HG02610 (cell line): ENCODE results near the gene ZFYVE21.
A peak's percentile ranks its signal among the peaks of the same experiment; 100 is the strongest.

Experiments
- ATAC-seq: cut with Tn5 transposase; IDR thresholded peaks from one replicate; pipeline ENCODE4 v1.9.1; 2021; ENCODE audit warnings: mild to moderate bottlenecking, moderate library complexity; ENCODE audit not compliant: unreplicated experiment

ZFYVE21 gene

DNA sequence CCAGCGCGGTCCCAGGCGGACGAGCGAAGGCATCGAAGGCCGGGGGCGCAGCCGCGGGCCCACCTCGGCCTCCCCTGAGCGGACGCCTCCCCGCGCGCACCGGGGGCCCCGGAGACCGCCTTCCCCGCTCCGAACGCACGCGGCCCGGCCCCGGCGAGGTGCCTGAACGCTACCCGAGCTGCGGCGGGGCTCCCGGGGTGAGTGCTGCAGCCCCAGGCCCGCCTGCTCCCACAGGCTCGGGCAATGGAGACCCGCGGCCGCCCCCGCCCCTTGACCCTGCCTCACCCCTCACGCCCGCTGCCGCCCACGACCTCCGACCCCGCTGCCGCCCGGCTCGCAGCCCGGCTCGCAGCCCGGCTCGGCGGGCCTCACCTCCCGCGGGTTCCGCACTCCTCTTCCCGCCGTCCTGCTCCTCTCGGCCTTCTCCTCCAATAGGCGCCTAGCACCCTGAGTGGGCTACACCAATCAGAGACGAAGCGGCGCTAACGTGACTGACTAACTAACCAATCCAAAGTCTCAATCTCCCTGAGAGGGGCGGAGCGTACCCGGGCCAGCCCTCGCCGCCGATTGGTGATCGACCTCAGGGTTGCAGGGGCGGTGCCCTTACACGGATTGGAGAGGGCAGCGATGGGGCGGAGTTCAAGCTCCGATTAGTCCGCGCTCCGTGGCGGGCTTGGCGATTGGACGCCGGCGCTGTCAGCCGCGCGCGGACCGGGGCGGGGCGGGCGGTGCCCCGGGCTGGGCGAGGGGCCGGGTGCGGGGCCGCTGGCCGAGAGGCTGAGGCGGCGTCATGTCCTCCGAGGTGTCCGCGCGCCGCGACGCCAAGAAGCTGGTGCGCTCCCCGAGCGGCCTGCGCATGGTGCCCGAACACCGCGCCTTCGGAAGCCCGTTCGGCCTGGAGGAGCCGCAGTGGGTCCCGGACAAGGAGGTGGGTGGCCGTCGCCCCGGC lies at the start of gene ZFYVE21, which contains the start of gene XRCC3:
ZFYVE21 (plus strand) TSS at position 759 of the 949 bp plus-strand sequence; CDS start at position 791, 32 bp downstream.
XRCC3 (minus strand) TSS at position 400 of the 949 bp plus-strand sequence. CDS start 4,364 bp downstream, outside the sequence.
- peak; percentile 94 for ATAC-seq

DNA sequence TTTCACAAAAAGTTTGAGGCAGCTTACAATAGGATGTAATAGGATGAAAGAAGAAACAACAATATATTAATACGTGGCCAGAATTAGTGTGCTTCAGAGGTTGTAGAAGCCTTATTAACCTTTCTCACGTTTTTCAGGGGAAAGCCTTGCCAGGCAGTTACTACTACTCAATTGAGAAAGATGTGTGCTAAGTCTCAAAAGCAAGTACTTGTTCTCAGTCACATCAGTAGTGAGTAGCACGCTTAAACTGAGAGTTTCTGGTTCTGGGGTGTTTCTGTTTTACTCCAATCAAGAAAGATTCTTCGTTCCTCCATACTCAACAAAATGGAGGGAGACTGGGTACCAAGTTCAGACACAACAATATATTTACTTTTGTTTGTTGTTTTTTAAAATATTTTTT lies 47.9 kb upstream of the ZFYVE21 start:
- no peak for ATAC-seq

DNA sequence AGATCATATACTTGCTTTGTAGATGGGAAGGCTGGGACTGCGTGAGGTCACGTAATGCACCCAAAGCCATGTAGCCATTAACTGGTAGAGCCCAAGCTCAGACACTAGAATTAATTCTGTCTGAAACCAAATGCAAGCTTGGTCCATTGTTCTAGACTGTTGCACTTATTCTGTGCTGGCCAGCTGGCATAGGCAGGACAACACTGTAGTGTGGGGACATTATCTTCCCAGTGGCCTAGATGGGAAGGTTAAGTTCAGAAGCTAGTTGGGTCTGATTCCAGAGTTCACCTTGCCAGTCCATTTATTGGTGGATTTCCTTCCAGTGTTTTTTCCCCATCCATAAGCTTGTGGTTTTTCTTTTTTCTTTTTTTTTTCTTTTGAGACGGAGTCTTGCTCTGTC lies 47.5 kb upstream of the ZFYVE21 start:
- no peak for ATAC-seq

DNA sequence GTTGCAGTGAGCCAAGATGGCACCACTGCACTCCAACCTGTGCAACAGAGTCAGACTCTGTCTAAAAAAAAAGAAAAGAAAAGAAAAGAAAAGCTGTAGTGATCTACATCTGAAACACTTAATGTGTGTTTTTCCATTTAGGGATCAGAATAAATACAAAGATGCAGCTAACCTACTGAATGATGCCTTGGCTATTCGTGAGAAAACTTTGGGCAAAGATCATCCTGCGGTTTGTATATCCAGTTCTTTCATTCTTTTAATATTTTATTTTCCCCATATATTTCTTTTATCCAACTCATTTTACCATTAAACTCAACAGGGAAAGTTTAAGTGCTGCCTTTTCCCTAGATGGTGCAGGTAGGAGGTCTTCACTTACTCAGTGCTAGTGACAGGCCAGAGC lies 46.2 kb upstream of the ZFYVE21 start:
- ATAC-seq: no peak

DNA sequence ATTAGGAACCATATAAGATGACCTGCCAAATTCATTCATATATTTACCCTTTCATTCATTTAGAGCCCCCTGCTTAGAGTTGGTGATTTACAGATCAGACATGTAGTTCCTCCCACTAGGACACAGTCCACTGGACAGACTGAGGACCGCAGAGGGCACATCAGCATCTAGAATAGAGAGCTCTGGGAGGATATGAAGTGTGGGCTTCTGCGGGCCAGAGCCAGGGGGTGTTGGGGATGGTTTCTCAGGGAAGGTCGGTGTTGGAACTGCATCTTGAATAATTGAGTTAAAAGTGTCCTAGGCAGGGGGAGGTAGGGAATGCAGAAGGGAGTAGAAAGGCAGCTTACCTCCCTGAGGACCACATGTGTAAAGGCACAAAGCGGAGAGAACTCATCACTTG lies 43.7 kb upstream of the ZFYVE21 start:
- ATAC-seq: no peak

DNA sequence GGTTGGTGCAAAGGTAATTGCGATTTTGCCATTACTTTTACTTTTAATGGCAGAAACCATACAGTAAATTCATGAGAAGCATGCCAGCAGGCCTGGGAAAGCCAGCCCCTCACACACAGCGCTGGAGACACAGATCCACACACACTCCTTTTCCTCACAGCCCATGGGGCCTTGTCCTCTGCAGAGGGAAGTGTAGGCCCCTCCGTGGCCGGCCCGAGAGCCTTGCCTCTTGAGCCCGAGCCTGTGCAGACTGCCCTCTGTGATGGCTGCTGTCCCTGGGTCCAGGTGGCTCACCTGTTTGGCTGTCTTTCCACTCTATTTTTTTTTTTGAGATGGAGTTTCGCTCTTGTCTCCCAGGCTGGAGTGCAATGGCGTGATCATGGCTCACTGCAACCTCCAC lies 39.7 kb upstream of the ZFYVE21 start:
- no peak for ATAC-seq

DNA sequence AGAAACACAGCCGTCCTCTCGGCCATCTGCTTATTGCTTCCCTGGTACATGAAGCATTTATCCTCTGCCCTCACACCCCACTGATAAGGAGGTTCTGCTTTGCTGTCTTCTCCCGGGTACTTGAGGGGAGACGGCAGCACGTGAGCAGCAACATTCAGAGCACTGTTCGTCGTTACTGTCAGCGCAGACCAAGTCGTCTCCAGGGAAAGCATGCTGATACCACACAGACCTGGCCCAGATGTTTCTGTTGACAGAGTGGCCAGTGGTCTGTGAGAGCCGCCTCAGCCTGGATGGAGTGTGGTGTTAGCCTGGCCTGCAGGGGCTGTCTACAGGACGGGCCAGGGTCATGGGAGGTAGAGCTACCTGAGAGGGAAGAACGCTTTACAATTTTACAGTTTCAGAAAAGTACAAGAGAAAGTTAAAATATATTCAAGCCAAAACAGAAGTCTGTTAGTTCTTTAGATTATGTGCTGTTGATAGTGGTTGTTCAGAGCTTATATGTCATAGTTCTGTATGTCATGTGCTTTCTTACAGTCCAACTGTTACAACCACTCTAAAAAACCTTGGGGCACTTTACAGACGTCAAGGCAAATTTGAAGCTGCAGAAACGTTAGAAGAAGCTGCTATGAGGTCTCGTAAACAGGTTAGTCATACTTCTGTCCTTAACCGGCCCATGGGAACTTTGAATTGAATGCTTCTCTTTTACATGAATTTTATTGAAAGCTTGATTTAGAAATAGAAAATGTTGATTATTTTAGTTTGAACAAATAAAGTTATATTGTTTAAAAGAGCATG lies 38.5 kb upstream of the ZFYVE21 start:
- no peak for ATAC-seq

DNA sequence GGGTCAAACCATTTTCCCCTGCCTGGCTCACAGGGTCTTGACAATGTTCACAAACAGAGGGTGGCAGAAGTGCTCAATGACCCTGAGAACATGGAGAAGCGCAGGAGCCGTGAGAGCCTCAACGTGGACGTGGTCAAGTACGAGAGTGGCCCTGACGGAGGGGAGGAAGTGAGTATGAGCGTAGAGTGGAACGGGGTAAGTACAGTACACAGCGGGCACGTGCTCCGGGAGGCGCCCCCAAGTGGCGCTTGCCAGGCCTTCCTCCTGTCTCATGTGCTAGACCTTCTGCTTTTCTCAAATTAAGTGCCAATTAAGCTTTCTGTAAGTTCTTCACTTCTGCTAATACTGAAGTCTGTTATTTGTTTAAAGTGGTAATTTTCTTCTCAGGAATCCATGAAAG lies 36.3 kb upstream of the ZFYVE21 start:
- ATAC-seq: peak; percentile 56

DNA sequence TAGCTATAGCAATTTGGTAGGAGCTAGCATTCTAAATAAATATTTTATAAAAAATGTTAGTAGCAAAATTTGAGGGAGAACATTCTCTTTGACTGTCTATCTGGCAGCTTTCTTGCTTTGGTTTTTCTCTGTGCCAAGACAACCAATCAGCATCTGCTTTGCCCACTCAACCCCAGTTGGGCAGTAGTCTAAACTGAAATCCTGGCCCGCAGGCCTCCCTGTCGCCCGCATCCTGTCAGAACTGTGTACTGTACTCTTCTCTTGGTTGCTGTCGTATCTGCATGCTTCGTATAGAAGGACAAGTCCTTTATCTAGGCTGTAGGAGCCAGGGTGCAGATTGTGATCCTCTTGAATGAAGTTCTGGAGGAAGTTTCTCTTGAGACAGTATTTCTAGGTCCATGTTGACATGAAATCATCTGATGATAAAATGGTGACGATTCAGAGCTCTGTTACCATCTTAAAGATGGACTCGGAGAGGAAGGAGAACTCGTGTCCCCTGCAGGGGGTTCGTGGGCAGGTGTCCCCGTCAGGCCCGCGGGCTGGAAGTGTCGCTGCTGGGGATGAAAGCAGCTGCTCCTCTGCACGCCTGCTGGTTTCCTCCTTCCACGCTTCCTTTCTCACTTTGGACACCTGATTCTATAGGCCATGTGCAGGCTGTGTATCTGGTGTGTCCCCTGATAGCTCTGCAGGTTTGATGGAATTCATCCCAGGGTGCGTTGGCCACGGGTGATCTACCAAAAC lies 34.9 kb upstream of the ZFYVE21 start:
- ATAC-seq: no peak

DNA sequence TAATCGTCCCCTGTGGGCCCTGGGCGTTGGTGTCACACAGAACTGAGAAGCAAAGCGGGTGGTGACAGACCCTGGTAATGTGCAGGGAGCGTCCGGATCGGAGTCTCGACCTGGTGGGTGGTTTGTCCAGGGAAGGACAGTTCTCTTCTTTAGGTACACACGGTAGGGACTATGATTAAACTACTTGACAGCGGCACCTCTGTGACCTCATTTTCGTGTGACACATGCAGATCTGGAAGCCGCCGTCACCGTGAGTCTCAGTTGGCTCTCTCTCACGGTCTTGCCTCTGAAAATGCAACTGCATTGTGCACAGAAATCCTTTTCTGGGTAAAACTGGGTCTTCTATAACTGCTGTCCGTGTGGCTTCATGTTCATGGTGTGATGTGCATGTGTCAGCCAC lies 32.5 kb upstream of the ZFYVE21 start:
- no peak for ATAC-seq

DNA sequence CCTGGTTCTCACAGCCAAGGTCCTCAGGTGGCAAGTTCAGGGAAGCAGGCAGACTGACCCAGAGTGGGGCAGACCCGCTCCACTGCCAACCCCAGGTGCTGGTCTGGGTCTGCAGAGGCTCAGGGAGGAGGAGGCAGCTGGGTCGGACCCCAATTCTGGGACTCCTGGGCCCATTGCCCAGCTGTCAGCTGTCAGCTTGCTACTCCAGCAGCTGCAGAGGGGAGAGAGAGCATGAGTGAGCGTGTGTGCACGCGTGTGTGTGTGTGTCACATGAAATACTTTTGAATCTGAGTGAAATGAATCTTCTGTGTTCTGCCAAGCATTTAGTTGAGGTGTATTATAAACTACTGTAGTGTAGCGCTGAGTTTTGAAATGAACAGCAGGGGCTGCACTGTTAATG lies 31.1 kb upstream of the ZFYVE21 start:
- ATAC-seq: no peak

DNA sequence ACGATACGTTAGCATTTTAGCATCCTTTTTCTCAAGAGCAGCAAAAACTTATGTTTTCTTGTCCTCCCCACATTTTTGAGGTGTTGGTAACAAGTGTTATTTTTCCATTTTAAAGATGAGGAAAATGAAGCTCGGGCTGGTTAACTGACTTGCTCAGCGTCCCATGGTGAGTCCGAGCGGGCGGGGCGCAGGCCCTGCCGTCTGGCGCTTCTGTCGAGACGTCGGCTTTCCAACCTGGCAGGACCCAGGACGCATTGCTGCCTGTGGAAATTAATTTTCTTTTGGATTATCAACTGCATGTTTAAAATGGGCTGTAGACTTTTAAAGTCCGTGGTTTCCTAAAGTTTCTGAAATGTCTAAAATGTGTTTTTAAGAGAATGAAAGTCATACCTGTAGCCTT lies 30.7 kb upstream of the ZFYVE21 start:
- ATAC-seq: no peak

DNA sequence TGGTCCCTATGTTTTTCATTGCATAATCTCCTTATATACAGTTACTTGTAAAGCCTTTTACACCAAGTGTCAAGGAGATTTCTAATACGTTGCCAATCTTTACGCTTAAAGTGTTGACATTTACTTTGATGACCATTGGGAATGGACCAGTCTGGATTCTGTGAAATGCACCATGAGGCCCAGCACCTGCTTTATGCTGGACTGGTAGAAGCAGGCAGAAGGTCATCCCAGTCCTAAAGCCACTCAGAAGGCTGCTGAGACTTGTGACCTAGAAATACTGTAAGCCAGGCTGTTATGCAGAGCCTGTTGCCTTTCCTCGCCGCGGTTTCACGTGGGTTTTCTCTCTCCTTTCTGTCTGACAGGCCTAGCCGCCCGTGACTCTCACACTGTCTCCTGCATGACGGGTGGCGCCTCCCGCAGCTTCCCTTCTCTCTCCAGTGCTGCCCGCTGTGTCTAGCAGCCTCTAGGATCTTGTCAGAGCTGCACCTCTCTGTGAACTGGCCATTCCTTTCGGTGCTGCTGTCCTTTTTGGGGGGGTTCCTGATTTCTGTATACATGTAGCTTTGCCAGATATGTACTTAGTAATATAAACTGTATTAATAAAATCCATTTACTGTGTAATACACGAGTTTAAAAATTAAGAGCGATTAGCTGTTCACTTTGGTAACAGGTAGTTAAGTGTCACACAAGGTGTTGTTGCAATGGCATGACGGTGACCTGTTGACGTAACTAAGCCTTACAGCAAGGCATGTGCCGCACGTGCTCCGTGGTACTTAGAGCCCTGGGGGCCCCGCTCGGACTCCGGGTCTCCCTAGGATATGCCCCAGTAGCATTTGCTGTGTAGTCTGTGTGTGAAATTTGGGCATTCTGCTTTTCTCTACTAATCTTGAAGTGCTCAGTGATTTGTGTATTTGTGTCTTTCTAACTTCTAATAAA lies 30.1 kb upstream of the ZFYVE21 start:
- no peak for ATAC-seq

DNA sequence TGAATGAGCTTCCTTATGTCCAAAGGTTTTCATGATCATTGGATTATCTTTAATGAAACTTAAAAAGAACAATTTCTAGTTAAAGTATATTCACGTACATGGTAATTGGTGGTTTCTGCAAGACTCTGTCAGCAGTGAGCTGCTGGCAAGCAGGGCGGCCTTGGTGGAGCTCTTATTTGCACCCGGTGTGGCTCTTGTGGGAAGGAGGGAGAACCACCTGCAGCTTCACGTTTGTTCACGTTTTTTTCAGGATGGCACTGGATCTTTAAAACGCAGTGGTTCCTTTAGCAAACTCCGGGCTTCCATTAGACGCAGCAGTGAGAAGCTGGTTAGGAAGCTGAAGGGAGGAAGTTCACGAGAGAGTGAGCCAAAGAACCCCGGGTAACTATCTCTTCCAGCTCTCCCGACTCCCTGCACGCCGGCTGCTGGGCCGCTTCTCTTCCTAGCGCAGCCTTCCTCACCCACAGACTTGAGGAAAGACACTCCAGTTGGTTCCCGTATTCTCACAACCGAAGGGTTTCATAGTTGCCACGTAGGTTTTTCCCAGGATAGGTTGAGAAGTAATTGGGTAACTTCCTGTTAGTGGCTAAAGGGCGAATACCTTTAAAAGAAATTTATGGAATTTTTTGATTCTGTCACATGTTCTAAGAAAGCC lies 28.7 kb upstream of the ZFYVE21 start:
- ATAC-seq: no peak

DNA sequence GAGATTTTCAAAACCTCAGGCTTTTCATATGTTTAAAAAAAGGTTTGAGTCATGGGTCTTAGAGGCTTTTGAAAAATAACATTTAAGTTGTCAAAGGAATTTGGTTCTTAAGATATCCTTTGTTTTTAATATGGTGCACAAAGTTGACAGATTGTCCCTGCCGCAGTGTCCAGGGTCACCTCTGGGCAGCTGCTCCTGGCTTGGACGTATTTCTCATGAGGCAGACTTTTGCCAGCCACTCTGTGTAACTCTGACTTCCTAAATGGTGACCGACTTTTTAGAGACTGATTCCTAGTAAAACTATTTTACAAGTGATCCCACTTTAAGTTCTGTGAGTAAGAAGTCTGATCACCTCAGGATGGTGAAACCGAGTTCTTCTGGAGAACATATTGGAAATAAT lies 27.9 kb upstream of the ZFYVE21 start:
- no peak for ATAC-seq

DNA sequence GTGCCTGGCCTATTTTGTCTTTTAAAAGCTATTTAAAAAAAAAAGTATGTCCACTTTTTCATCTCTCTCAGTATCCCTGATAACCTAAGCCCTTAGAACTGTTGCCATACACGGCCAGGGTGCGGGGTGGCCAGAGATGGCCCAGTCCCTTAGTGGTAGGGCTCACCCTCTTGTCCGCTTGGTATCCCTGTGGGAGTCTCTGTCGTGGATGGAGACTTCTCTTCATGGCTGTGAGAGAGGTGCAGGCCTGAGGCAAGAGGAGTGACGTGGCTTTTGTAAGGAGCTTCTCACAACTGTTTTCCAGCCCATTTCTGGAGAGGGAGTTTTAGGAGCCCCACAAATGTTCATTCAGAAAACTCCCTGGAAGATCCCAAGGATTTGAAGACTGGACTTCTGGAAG lies 27.2 kb upstream of the ZFYVE21 start:
- ATAC-seq: no peak

DNA sequence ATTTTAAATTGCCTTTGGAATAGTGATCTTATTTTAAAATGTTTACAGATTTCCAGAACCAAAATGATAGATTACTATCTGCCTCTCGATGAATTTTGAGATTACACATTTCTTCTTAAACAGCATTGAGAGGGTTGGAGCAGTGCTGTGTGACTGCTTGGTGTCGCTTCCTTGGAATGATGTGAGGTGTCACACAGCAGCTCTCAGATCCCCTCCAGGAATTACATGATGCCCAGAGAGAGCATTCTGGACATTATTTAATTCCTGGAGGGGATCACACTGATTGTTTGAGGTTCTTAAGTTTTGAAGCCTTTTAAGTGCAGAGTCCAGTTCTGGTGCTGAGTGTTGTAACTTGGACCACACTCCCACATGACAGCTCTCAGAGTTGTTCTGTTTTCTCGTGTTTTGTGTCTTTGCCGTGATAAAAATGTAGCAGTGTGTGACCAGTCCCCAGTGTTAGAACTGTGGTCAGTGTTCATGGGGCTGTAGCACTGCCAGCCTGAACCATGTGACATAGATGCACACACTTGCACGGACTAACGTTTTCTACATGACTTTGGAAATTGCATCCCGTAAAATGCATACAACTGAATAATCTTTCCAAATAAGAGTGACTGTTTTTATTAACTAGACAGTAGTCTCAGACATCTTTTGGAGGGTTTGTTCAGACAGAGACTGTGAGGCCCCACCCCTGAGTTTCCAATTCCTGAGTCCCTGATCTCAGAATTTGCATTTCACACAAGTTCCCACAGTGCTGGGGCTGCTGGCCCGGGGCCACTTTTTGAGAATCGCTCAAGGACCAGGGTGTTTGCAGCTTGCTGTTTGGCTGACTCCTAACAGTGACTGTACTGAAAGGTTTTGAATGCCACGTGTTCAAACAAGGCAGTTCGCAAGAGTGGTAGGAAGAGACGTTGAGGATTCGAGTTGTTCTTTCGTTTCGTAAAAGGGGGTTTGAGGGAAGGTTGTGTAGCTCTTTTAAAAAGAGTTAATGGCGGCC lies 26.4 kb upstream of the ZFYVE21 start:
- no peak for ATAC-seq

DNA sequence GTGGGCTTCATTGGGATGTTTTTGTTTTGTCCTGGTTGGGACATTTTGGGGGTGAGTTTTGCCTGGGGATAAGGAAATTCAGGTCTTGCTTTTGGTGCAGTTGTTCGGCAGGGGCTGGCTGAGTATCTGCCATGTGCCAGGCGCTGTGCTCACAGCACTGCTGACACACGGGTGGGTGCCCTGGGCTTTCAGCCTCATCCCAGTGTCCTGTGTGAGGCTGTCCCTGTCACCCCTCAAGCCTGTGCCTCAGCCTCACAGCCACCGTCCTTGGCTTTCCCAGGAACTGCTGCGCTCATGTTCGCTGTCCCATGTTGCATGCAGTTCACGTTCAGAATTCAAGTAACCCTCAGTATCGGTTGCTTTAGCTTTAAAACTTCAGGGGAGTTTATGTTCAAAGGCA lies 25.3 kb upstream of the ZFYVE21 start:
- ATAC-seq: no peak
